ENCODE results near the gene MAGI1. TPM values are rescaled to one million over a fixed set of nuclear protein-coding genes. Genes with fewer than 3 reads are reported as not detected.

Gene MAGI1
- total and polyA plus RNA-seq, 12 donors: 5.7 to 58.2 (median 37.7) TPM

- ATAC-seq: peak in 7 of 8 donors; percentile 60 to 89 (median 67)
- peaks cover 4 to 32% (median 14%) of the 10 kb centered on the region in 9 donors for H3K4me1 ChIP-seq
- TF ChIP-seq CTCF (IDR thresholded peaks at IDR 0.05): no peak
- WGBS, 2 donors: 31 to 32% methylated on average over 4 of the region's 4 CpGs
- no peaks in the 10 kb centered on the region for H3K36me3 ChIP-seq
- no peak overlapping the region for H3K27ac ChIP-seq
- intact Hi-C loops (cut with DNase I): no loop called here
- H3K27me3 ChIP-seq: no peaks in the 10 kb centered on the region
- H3K4me3 ChIP-seq: no peak overlapping the region
- H3K9me3 ChIP-seq: no peaks in the 10 kb centered on the region
- peak in 1 of 2 donors; percentile 51 for DNase-seq
These were observed 227.5 kb downstream of the MAGI1 start for GRCh38 chr3:65811086-65811761.

GRCh38 chr3:65810302-65810701 lies 228.4 kb downstream of the MAGI1 start:
- no peaks in the 10 kb centered on the region for H3K27me3 ChIP-seq

GRCh38 chr3:65809641-65810150 lies 229.0 kb downstream of the MAGI1 start:
- no peak for ATAC-seq
- Histone ChIP-seq H3K27me3 (no peaks in the 10 kb centered on the region), H3K9me3 (peaks cover 0 to 9% (median 0%) of the 10 kb centered on the region in 11 donors), H3K4me3 (no peak overlapping the region), H3K4me1 (peaks cover 4 to 32% (median 14%) of the 10 kb centered on the region in 9 donors), H3K36me3 (no peaks in the 10 kb centered on the region), H3K27ac (no peak overlapping the region)
- no peak for DNase-seq
- TF ChIP-seq CTCF (IDR thresholded peaks at IDR 0.05): no peak
- intact Hi-C loops (cut with DNase I): no loop called here
- 83 to 92% methylated on average over 2 of the region's 2 CpGs for WGBS, 2 donors

More at GRCh38 chr3:65810302-65810701, 228.4 kb downstream of the MAGI1 start:
- 69 to 75% methylated on average over 7 of the region's 7 CpGs for WGBS, 2 donors
- no peaks in the 10 kb centered on the region for H3K36me3 ChIP-seq
- peaks cover 0 to 5% (median 0%) of the 10 kb centered on the region in 11 donors for H3K9me3 ChIP-seq
- H3K4me3 ChIP-seq: no peak overlapping the region
- DNase-seq: no peak
- H3K27ac ChIP-seq: no peak overlapping the region
- H3K4me1 ChIP-seq: peaks cover 4 to 32% (median 14%) of the 10 kb centered on the region in 9 donors
- peak in 5 of 8 donors; percentile 8 to 38 (median 23) for ATAC-seq
- TF ChIP-seq CTCF (IDR thresholded peaks at IDR 0.05): no peak
- intact Hi-C loops (cut with DNase I): no loop called here

GRCh38 chr3:65808824-65809223 lies 229.9 kb downstream of the MAGI1 start:
- Histone ChIP-seq H3K27me3 (no peaks in the 10 kb centered on the region), H3K4me1 (peaks cover 4 to 32% (median 14%) of the 10 kb centered on the region in 9 donors), H3K9me3 (peaks cover 0 to 9% (median 0%) of the 10 kb centered on the region in 11 donors), H3K4me3 (no peak overlapping the region), H3K36me3 (no peaks in the 10 kb centered on the region), H3K27ac (no peak overlapping the region)
- intact Hi-C loops (cut with DNase I): no loop called here
- 79 to 99% methylated on average over 3 of the region's 3 CpGs for WGBS, 2 donors
- no peak for TF ChIP-seq CTCF (IDR thresholded peaks at IDR 0.05)
- no peak for ATAC-seq
- no peak for DNase-seq
